RWPE2 (cell line): Measurements from ENCODE around the gene ITM2C.
A peak's percentile ranks its signal among the peaks of the same experiment; 100 is the strongest.

Source experiments
- ATAC-seq: fragments of 200-7000 bp; cut with Tn5 transposase; 3 replicates; pipeline ENCODE4 v1.9.1; 2021; ENCODE audit warnings: low read depth
- DNase-seq: peaks from one replicate; pipeline ENCODE4 v3.0.0-alpha.2; 2020; ENCODE audit warnings: low spot score
- H3K27ac ChIP-seq: fragments of 450-650 bp; 2 replicates; pipeline ENCODE4 v1.5.1; 2017; ENCODE audit warnings: mild to moderate bottlenecking; ENCODE audit not compliant: poor library complexity, severe bottlenecking
- H3K27me3 ChIP-seq: fragments of 250-450 bp; sonication (Bioruptor Pico); 2 replicates; pipeline ENCODE4 v1.5.1; 2021; ENCODE audit warnings: mild to moderate bottlenecking, moderate library complexity; ENCODE audit not compliant: insufficient read depth, poor library complexity, severe bottlenecking
- H3K36me3 ChIP-seq: fragments of 250-450 bp; sonication (Bioruptor Pico); 2 replicates; pipeline ENCODE4 v1.5.1; 2020; ENCODE audit warnings: low read depth, mild to moderate bottlenecking, moderate library complexity
- H3K4me1 ChIP-seq: fragments of 250-450 bp; sonication (Bioruptor Pico); 2 replicates; pipeline ENCODE4 v1.5.1; 2021; ENCODE audit warnings: mild to moderate bottlenecking, moderate library complexity; ENCODE audit not compliant: insufficient read depth, poor library complexity, severe bottlenecking
- H3K4me3 ChIP-seq: fragments of 250-450 bp; sonication (Bioruptor Pico); 2 replicates; pipeline ENCODE4 v1.5.1; 2021; ENCODE audit warnings: mild to moderate bottlenecking, moderate library complexity; ENCODE audit not compliant: severe bottlenecking
- H3K9me3 ChIP-seq: fragments of 250-450 bp; sonication (Bioruptor Pico); 2 replicates; pipeline ENCODE4 v1.5.1; 2021; ENCODE audit warnings: mild to moderate bottlenecking, moderate library complexity; ENCODE audit not compliant: severe bottlenecking
- CTCF ChIP-seq: fragments of 450-650 bp; IDR thresholded peaks from one replicate; pipeline ENCODE4 v1.5.1; 2017; ENCODE audit warnings: mild to moderate bottlenecking, moderate library complexity; ENCODE audit not compliant: poor library complexity, severe bottlenecking

Gene ITM2C

GRCh38 chr2:230907361-230908091 is 42.8 kb downstream of the ITM2C start:
- H3K9me3 ChIP-seq = no peaks in the 10 kb centered on the region
- DNase-seq (no peak), ATAC-seq (no peak)
- no peaks in the 10 kb centered on the region for H3K36me3 ChIP-seq
- H3K4me3 ChIP-seq = no peak overlapping the region
- no peak for TF ChIP-seq CTCF
- H3K4me1 ChIP-seq = peaks cover 9% of the 10 kb centered on the region
- H3K27me3 ChIP-seq = no peaks in the 10 kb centered on the region
- no peak overlapping the region for H3K27ac ChIP-seq

GRCh38 chr2:230908092-230908594 is 43.4 kb downstream of the ITM2C start:
- Histone ChIP-seq H3K27me3 (no peaks in the 10 kb centered on the region), H3K9me3 (no peaks in the 10 kb centered on the region), H3K4me3 (no peak overlapping the region), H3K27ac (no peak overlapping the region), H3K36me3 (no peaks in the 10 kb centered on the region), H3K4me1 (peaks cover 9% of the 10 kb centered on the region)
- DNase-seq (no peak), ATAC-seq (no peak)
- no peak for TF ChIP-seq CTCF

GRCh38 chr2:230908595-230909191 is 44.0 kb downstream of the ITM2C start:
- H3K27me3 ChIP-seq = no peaks in the 10 kb centered on the region
- DNase-seq = peak; percentile 77
- TF ChIP-seq CTCF = no peak
- H3K4me1 ChIP-seq = peaks cover 9% of the 10 kb centered on the region
- H3K9me3 ChIP-seq = no peaks in the 10 kb centered on the region
- ATAC-seq = peak; percentile 84
- H3K36me3 ChIP-seq = no peaks in the 10 kb centered on the region
- H3K27ac ChIP-seq = no peak overlapping the region
- no peak overlapping the region for H3K4me3 ChIP-seq

- TF ChIP-seq CTCF = no peak
- H3K4me3 ChIP-seq = no peak overlapping the region
- H3K4me1 ChIP-seq = peaks cover 9% of the 10 kb centered on the region
- DNase-seq (peak; percentile 23), ATAC-seq (no peak)
- no peaks in the 10 kb centered on the region for H3K27me3 ChIP-seq
- no peak overlapping the region for H3K27ac ChIP-seq
- no peaks in the 10 kb centered on the region for H3K9me3 ChIP-seq
- no peaks in the 10 kb centered on the region for H3K36me3 ChIP-seq
These were observed 45.3 kb downstream of the ITM2C start for GRCh38 chr2:230909841-230910545.
